GM21717 (cell line): ENCODE data around the gene LYPD3.
"Not testable (repeated sequence)": the region's sequence is repeated elsewhere in the genome, so short reads cannot be mapped to it uniquely, and the experiment has no call there.

Source experiments
- ATAC-seq: cut with Tn5 transposase; IDR thresholded peaks from one replicate; pipeline ENCODE4 v1.9.1; 2021; ENCODE audit warnings: mild to moderate bottlenecking, moderate library complexity; ENCODE audit not compliant: unreplicated experiment

LYPD3 gene

DNA sequence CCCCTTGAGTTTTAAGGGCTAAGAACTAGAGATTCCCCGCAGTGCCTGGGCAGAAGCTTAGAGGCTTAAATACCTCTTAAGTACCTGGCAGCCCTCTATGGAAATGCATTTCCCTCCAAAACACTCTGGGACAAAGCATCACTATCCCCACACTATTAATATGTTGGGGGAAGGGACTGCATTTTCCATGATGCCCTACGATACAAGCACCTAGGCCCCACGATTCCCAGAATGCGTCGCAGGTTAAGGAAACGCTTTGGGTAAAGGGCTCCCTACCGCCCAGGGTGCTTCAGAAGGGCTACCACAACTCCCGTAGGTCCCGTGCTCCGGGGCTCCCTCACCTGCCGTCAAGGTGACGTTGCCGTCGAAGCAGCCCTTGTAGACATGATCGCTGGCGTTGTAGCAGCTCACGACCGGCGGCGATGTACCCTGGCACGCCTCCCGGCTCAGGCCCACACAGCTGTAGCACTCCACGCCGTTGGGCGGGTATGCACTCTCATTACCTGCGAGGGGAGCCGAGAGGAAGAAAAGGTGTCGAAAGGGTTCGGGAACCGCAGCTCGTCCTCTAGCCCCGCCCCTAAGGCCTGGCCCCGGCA is 2.5 kb downstream of the LYPD3 start:
- no peak for ATAC-seq

DNA sequence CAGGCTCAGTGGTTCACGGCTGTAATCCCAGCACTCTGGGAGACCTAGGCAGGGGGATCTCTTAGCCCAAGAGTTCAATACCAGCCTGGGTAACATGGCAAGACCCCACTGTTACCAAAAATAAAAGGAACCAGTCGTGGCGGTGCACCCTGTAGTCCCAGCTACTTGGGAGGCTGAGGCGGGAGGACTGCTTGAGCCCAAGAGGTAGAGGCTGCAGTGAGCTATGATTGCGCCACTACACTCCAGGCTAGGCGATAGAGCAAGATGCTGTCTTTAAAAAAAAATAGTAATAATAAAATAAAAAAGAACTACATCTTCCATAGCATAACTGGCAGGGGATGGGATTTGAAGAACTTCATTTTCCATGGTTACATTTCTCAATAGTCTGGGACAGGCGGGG is 3.0 kb downstream of the LYPD3 start:
- no peak for ATAC-seq

- no peak for ATAC-seq
These were observed 4.1 kb downstream of the LYPD3 start for GRCh38 chr19:43461303-43461702.

GRCh38 chr19:43460362-43461016 is 4.9 kb downstream of the LYPD3 start:
- ATAC-seq: no peak

GRCh38 chr19:43457809-43458208 is 7.6 kb downstream of the LYPD3 start:
- no peak for ATAC-seq

GRCh38 chr19:43455321-43456113 is 9.9 kb downstream of the LYPD3 start:
- ATAC-seq: no peak

DNA sequence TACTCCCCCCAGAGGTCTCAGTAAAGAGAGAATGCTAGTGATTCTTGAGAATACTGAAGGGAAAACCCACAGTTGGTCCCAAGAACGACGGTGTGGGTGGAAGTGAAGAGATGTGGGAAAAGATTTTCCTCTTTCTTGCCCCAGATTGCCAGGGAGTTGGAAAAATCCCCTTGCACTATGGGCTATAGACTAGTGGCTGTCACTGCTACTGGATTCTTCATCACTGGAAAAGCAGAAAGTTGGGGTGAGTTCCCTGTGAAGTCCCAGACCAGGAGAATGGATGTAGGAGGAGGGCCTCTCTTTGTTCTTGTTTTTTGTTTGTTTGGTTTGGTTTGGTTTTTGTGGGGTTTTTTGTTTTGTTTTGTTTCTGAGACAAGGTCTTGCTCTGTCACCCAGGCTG is 11.4 kb downstream of the LYPD3 start:
- no peak for ATAC-seq

GRCh38 chr19:43452582-43452981 is 12.8 kb downstream of the LYPD3 start:
- ATAC-seq: no peak

GRCh38 chr19:43450545-43450997 is 14.8 kb downstream of the LYPD3 start:
- no peak for ATAC-seq

DNA sequence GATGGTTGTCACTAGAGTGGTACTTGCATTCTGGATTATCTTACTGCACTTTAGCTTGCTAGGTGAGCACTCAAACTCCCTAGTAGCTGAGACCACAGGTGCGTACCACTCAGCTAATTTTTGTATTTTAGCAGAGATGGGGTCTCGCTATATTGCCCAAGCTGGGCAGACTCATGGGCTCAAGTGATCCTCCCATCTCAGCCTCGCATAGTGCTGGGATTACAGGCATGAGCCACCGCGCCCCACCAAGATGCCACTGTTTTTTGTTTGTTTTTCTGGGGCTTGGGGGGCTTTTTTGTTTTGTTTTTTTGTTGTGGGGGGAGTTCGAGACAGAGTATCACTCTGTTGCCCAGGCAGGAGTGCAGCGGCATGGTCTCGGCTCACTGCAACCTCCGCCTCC is 17.8 kb downstream of the LYPD3 start:
- no peak for ATAC-seq

DNA sequence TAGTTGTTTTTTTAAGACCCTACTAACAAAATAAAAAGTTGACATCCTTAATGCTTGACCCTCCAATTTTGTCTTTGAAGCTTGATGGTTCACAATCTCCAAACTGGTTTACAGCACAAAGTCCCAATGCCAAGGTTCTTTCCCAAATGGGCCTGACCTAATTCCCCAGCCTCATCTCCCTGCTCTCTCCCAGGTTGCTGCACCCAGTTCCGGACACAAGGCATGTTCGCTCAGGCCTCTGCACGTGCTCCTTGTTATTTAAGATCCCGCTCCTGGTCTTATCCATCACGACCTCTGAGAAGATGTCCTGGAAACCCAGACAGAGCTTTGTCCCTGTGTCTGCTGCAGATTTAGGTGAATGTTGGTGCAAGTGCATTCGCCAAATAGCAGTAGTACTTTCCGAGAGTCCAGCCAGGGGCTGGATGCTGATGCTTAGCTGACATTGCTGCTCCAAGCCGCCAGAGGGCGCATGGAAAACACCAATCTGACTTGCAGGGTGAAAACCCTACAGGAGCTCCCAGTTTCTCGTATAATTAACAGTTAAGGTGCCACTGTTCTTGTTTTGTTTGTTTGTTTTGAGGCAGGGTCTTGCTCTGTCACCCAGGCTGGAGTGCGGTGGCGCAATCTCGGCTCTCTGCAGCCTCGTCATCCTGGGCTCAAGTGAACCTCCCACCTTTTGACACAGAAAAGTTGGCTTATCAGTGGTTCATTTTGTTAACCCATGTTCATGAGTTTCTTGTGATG is 18.5 kb downstream of the LYPD3 start:
- ATAC-seq: no peak

- ATAC-seq: no peak
These were observed 20.0 kb downstream of the LYPD3 start for GRCh38 chr19:43445426-43445825.

DNA sequence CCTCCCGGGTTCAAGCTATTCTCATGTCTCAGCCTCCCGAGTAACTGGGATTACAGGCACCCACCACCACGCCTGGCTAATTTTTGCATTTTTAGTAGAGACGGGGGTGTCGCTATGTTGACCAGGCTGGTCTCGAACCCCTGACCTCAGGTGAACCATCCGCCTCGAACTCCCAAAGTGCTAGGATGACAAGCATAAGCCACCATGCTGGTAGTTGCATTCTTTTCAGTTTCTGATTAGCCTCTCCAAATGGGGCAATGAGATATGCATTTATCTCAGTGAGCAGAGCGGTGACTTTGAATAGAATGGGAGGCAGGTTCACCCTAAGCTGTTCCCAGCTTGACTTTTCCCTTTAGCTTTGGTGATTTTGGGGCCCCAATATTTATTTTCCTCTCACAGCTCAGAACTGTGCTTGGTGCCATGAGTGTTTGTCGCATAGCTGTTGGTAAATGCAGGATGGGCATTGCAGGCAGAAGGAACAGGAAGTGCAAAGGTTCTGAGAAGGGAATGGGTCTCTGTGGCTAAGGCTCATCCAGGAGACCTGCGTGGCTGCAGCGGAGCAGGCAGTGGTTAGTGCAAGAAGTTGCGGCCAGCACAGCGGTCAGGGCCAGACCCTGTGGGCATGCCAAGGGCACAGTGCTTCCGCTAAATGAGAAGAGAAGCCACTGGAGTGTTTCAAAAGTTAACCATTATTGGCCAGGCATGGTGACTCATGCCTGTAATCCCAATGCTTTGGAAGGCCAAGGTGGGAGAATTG is 20.7 kb downstream of the LYPD3 start:
- ATAC-seq: no peak

DNA sequence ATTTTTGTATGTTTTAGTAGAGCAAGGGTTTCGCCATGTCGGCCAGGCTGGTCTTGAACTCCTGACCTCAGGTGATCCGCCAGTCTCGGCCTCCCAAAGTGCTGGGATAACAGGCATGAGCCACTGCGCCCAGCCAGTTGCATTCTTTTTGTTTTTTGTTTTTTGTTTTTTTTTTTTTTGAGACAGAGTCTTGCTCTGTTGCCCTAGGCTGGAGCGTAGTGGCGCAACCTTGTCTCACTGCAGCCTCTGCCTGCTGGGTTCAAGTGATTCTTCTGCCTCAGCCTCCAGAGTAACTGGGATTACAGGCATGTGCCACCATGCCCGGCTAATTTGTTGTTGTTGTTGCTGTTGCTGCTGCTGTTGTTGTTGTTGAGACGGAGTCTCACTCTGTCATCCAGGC is 21.3 kb downstream of the LYPD3 start:
- not testable (repeated sequence) for ATAC-seq

- no peak for ATAC-seq
These were observed 23.7 kb downstream of the LYPD3 start for GRCh38 chr19:43441716-43442115.

- no peak for ATAC-seq
These were observed 25.7 kb downstream of the LYPD3 start for GRCh38 chr19:43439709-43440063.

GRCh38 chr19:43439032-43439708 is 26.2 kb downstream of the LYPD3 start:
- ATAC-seq: no peak

DNA sequence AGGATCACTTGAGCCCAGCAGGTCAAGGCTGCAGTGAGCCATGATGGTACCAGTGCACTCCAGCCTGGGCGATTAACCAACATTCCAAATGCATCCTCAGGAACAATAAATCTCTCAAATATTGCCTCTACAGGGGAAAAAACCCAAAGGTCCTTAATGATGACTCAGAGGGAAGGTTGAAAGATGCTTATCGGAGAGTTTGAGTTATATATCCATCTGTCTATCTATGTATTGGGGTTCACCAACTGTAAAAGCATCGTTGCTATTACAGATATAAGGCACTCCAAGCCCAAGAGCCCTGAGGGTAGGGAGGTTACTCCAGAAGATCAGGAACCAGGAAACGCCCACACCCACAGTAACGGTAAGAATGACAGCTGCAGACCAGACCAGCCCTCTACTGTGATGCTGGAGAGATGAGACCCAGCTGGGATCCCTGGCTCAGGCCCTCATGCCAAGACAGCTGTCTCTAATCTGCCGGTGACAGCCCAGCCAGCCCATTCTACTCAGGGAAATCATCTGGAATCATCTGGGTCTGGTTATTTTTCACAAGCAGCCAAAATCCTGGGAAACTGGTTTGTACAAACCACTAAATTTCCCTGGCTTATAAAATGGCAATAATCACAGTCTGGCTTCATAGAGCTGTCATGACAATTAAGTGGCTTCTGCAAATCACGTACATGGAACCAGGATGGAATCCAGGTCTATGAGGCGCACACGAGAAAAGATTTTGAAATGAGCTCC is 26.9 kb downstream of the LYPD3 start:
- ATAC-seq: no peak

DNA sequence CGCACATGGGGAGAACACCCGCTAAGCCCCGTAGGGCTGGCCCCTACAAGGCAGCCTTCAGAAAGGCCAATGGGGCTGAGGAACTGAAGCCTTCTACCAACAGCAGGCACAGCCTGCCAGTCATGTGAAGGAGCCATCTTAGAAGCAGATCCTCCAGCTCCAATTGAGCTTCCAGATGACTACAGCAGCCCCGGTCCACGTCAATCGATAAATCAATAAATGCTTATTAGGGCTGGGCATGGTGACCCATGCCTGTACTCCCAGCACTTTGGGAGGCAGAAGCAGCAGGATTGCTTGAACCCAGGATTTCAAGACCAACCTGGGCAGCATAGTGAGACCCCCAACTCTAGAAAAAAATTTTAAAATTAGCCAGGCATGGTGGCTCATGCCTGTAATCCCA is 27.7 kb downstream of the LYPD3 start:
- no peak for ATAC-seq
